ENCODE measurements around the gene NOL12.

- TF ChIP-seq ZBTB8A (tag by site-specific recombination; IDR thresholded peaks at IDR 0.05) (no peak), ZNF37A (tag by site-specific recombination; IDR thresholded peaks at IDR 0.05) (no peak), ZNF513 (tag by site-specific recombination; IDR thresholded peaks at IDR 0.05) (no peak), IKZF3 (tag by site-specific recombination; IDR thresholded peaks at IDR 0.05) (0 out of 2 replicates have a peak, but pooled peaks have one; percentile 1), ZNF449 (tag by site-specific recombination; IDR thresholded peaks at IDR 0.05) (peak; percentile 52; the same call in 1 of the 2 replicates), ZNF311 (tag by site-specific recombination; IDR thresholded peaks at IDR 0.05; ENCODE audit: borderline replicate concordance) (no peak)
- TF ChIP-seq, protein P1, sequence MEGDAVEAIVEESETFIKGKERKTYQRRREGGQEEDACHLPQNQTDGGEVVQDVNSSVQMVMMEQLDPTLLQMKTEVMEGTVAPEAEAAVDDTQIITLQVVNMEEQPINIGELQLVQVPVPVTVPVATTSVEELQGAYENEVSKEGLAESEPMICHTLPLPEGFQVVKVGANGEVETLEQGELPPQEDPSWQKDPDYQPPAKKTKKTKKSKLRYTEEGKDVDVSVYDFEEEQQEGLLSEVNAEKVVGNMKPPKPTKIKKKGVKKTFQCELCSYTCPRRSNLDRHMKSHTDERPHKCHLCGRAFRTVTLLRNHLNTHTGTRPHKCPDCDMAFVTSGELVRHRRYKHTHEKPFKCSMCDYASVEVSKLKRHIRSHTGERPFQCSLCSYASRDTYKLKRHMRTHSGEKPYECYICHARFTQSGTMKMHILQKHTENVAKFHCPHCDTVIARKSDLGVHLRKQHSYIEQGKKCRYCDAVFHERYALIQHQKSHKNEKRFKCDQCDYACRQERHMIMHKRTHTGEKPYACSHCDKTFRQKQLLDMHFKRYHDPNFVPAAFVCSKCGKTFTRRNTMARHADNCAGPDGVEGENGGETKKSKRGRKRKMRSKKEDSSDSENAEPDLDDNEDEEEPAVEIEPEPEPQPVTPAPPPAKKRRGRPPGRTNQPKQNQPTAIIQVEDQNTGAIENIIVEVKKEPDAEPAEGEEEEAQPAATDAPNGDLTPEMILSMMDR (tag by site-specific recombination; IDR thresholded peaks at IDR 0.05): no peak
Observed at GRCh38 chr22:37638391-37639069, 47.6 kb upstream of the NOL12 start.
